K562 (cell line): ENCODE measurements around the gene TMEFF1. TPM values are rescaled to one million over a fixed set of nuclear protein-coding genes. Genes with fewer than 3 reads are reported as not detected.

Experiments
- ATAC-seq: fragments of 200-7000 bp; cut with Tn5 transposase; 3 replicates; pipeline ENCODE4 v1.9.1; 2020; ENCODE audit warnings: moderate library complexity
- BruUV-seq: library from RNA; stranded (reverse); fragments of 400-500 nt; replicated peaks from 2 replicates; lab custom pipeline; 2021; lab: Mats Ljungman, UMichigan
- CTCF ChIA-PET: fragments of 300-600 bp; formaldehyde crosslinking; extraction: SDS; loops from one replicate; lab custom pipeline; 2021; ENCODE audit warnings: low intra/inter-chr PET ratio; lab: Yijun Ruan, JAX
- POLR2A ChIA-PET: fragments of 300-600, 350-650 bp; sonication (Branson Sonifier 250); formaldehyde crosslinking; extraction: SDS; loops from one replicate; lab custom pipeline; 2021; ENCODE audit warnings: antibody characterized with exemption, inconsistent platforms; lab: Yijun Ruan, JAX
- DNase-seq, 4 experiments: peaks; one replicate each; pipeline versions ENCODE4 v3.0.0 to v3.0.0-alpha.2; 2011 to 2018; ENCODE audit warnings: low spot score in 3 of 4, mixed read lengths in 3 of 4; ENCODE audit errors: extremely low read depth in 1 of 4
- FAIRE-seq: peaks from 2 replicates; lab custom pipeline; 2011; peaks lifted over from hg19 to GRCh38; lab: Jason Lieb, UNC
- H2AFZ ChIP-seq: 2 replicates; pipeline ENCODE4 v1.6.0; 2011; ENCODE audit warnings: low read depth, low read length, control low read depth, inconsistent platforms
- H3K27ac ChIP-seq: fragments of 200-600 bp; 3 replicates; pipeline ENCODE4 v1.8.0; 2011; ENCODE audit warnings: low read depth, mild to moderate bottlenecking, control low read depth, inconsistent platforms, low read length, moderate library complexity, mixed read lengths; ENCODE audit errors: extremely low read depth
- H3K27me3 ChIP-seq, 2 experiments: fragments of 300-600 bp in 1 of 2; 2 replicates in 1 of 2; 3 replicates in 1 of 2; pipeline versions ENCODE4 v1.6.0 to v1.8.0; 2011; ENCODE audit warnings: inconsistent platforms in 2 of 2, low read length in 2 of 2, mild to moderate bottlenecking in 1 of 2, mixed read lengths in 1 of 2, moderate library complexity in 1 of 2; ENCODE audit not compliant: control insufficient read depth in 2 of 2, insufficient read depth in 2 of 2
- H3K36me3 ChIP-seq: fragments of 300-600 bp; 3 replicates; pipeline ENCODE4 v1.8.0; 2011; ENCODE audit warnings: mild to moderate bottlenecking, low read length, inconsistent platforms; ENCODE audit not compliant: control insufficient read depth, insufficient read depth
- H3K4me1 ChIP-seq, 2 experiments: fragments of 200-600 bp in 1 of 2; replicated peaks in 1 of 2; 2 replicates in 1 of 2; 3 replicates in 1 of 2; pipeline versions ENCODE4 v1.5.1 to v1.8.0; 2011; ENCODE audit warnings: inconsistent platforms in 2 of 2, low read length in 2 of 2, mild to moderate bottlenecking in 1 of 2, mixed read lengths in 1 of 2, moderate library complexity in 1 of 2; ENCODE audit not compliant: control insufficient read depth in 2 of 2, insufficient read depth in 2 of 2
- H3K4me2 ChIP-seq: 2 replicates; pipeline ENCODE4 v1.6.1; 2011; ENCODE audit warnings: low read length, control low read depth, inconsistent platforms, mixed read lengths; ENCODE audit not compliant: insufficient read depth
- H3K4me3 ChIP-seq: fragments of 200-600 bp; sonication (generic), shearing (Covaris generic); 2 replicates; pipeline ENCODE4 v1.5.1; 2016; ENCODE audit warnings: control low read depth, inconsistent platforms
- H3K79me2 ChIP-seq: fragments of 200-600 bp; 3 replicates; pipeline ENCODE4 v1.8.0; 2011; ENCODE audit warnings: low read length, inconsistent platforms; ENCODE audit not compliant: control insufficient read depth, insufficient read depth
- H3K9ac ChIP-seq, 2 experiments: 2 replicates each; pipeline versions ENCODE4 v1.6.0 to v1.6.1; 2011; ENCODE audit warnings: low read depth in 2 of 2, low read length in 2 of 2, control low read depth in 1 of 2, inconsistent platforms in 1 of 2, mild to moderate bottlenecking in 1 of 2, mixed read lengths in 1 of 2; ENCODE audit not compliant: insufficient read depth in 1 of 2
- H3K9me1 ChIP-seq: one replicate; pipeline ENCODE4 v1.6.0; 2011; ENCODE audit warnings: inconsistent platforms, mild to moderate bottlenecking, low read length, moderate library complexity; ENCODE audit not compliant: control insufficient read depth, insufficient read depth
- H3K9me3 ChIP-seq: replicated peaks from 2 replicates; pipeline ENCODE4 v1.5.1; 2011; ENCODE audit warnings: low read depth, low read length, inconsistent platforms; ENCODE audit not compliant: control insufficient read depth, insufficient read depth
- H4K20me1 ChIP-seq: replicated peaks from 2 replicates; pipeline ENCODE4 v1.6.1; 2011; ENCODE audit warnings: low read length, inconsistent platforms, mixed read lengths; ENCODE audit not compliant: control insufficient read depth, insufficient read depth
- ADNP ChIP-seq: fragments of 200-800 bp; sonication (Bioruptor generic); IDR thresholded peaks from 2 replicates; pipeline ENCODE4 v1.6.1; 2016; ENCODE audit warnings: missing genetic modification characterization, missing compliant biosample characterization
- FOXM1 ChIP-seq, 2 experiments: fragments of 450-650 bp in 1 of 2; sonication (generic) in 1 of 2; formaldehyde crosslinking in 1 of 2; IDR thresholded peaks; 2 replicates each; pipeline versions ENCODE4 v1.6.1 to v1.9.0; 2017 to 2022; ENCODE audit warnings: low read depth in 2 of 2, mild to moderate bottlenecking in 2 of 2, missing genetic modification reagents in 1 of 2, moderate library complexity in 1 of 2
- HDAC8 ChIP-seq: fragments of 450-650 bp; IDR thresholded peaks from 2 replicates; pipeline ENCODE4 v1.6.1; 2016; ENCODE audit warnings: mild to moderate bottlenecking, missing genetic modification characterization, moderate library complexity, missing compliant biosample characterization
- KLF10 ChIP-seq: fragments of 250-450 bp; sonication (Bioruptor Pico); IDR thresholded peaks from 2 replicates; pipeline ENCODE4 v1.6.1; 2021; ENCODE audit warnings: matching md5 sums
- RBM22 ChIP-seq: fragments of 200-400 bp; formaldehyde crosslinking; IDR thresholded peaks from 2 replicates; pipeline ENCODE4 v1.6.1; 2018; ENCODE audit warnings: low read length, low read depth; ENCODE audit not compliant: poor library complexity, severe bottlenecking
- RCOR1 ChIP-seq, 2 experiments: IDR thresholded peaks; 2 replicates each; pipeline ENCODE4 v1.6.1; 2012; ENCODE audit warnings: low read depth in 2 of 2, low read length in 2 of 2, borderline replicate concordance in 1 of 2, improper control_type of control experiment in 1 of 2
- WGBS: fragments of 100-300 bp; shearing (Covaris generic); methylation state at CpG from one replicate; pipeline ENCODE4 v1.1.6; 2016; ENCODE audit warnings: low coverage, mixed read lengths; ENCODE audit not compliant: insufficient coverage; ENCODE audit errors: missing lambda C conversion rate; 5-methylcytosine and 5-hydroxymethylcytosine counted together
- in situ Hi-C: fragments of 300-500 bp; cut with MboI; formaldehyde crosslinking; loops from 4 replicates; pipeline ENCODE4 v1.15.0; 2018; ENCODE audit warnings: inconsistent platforms, mixed read lengths
- intact Hi-C: fragments of 100-400 bp; cut with micrococcal nuclease; formaldehyde crosslinking; loops from 2 replicates; pipeline ENCODE4 v1.14.2; 2022
- polyA plus RNA-seq, 8 experiments: library from polyadenylated mRNA; depleted of rRNA in 4 of 8; stranded (reverse) in 5 of 8; unstranded in 3 of 8; fragments of >200 nt; fragmentation: Nextera tagmentation in 2 of 8; fragmentation: Illumina TruSeq in 1 of 8; extraction: Ambion mirVana in 2 of 8; extraction: Trizol in 1 of 8; gene quantifications; 2 replicates each; pipeline versions ENCODE4 v1.2.1 to v1.2.3, GENCODE V29; 2011 to 2014; ENCODE audit warnings: inconsistent platforms in 1 of 8, missing spikeins in 1 of 8
- total RNA-seq, 7 experiments: library from RNA; depleted of rRNA in 6 of 7; stranded (reverse); fragments of >200 nt in 6 of 7; fragmentation: Illumina TruSeq in 2 of 7; extraction: Trizol in 2 of 7; gene quantifications; 2 replicates each; pipeline versions ENCODE4 v1.2.1 to v1.2.3, GENCODE V29; 2011 to 2021; ENCODE audit warnings: low replicate concordance in 1 of 7
- TF ChIP-seq, protein P1 (sequence below): fragments of 450-650 bp; IDR thresholded peaks from 2 replicates; pipeline ENCODE4 v1.7.1; 2018; ENCODE audit warnings: mild to moderate bottlenecking, low read depth; ENCODE audit not compliant: partially characterized antibody
- TF ChIP-seq, protein P2 (sequence below): fragments of 250-450 bp; sonication (Bioruptor Pico); IDR thresholded peaks from 2 replicates; pipeline ENCODE4 v1.6.1; 2021; ENCODE audit warnings: mild to moderate bottlenecking
- TF ChIP-seq, protein P3 (sequence below): fragments of 450-650 bp; IDR thresholded peaks from 2 replicates; pipeline ENCODE4 v1.6.1; 2018; ENCODE audit not compliant: partially characterized antibody
- TF ChIP-seq, protein P4 (sequence below), 2 experiments: fragments of 450-650 bp; conservative IDR thresholded peaks; 2 replicates each; pipeline ENCODE4 v1.6.1; 2017; ENCODE audit warnings: mild to moderate bottlenecking in 2 of 2, moderate library complexity in 2 of 2

The TMEFF1 gene
- total and polyA plus RNA-seq, 9 of the 15 experiments (the other 6 are each of a cell fraction or from before 2014, with no cell fraction given), result 0.07 to 1.1 (median 0.28) TPM; not detected in 2

DNA sequence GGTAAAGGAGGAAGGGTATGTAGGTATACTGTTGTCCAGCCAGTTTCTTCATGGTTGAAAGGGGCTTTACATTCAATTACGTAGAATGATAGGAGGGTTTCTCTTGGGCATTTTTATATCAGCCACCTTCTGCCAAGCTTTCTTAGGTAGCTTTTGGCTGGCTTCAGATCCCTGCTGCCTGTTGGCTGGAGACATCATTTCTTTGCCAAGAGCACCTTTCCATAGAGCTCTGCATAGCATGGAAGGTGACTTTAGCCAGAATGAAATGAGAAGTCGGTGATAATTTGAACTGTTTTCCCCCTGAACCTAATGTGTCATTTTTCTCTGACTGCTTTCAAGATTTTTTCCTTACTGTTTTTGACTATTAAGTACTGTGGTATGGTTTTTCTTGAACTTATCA, 26.9 kb downstream of the TMEFF1 start:
- H3K4me3 ChIP-seq, result no peak overlapping the region
- H3K9me1 ChIP-seq, result no peaks in the 10 kb centered on the region
- TF ChIP-seq KLF10 (CRISPR knock-in tag), result no peak
- no peak for TF ChIP-seq FOXM1 (IDR thresholded peaks at IDR 0.05; ENCODE audit: low read depth)
- no peak for TF ChIP-seq FOXM1 (CRISPR knock-in tag; IDR thresholded peaks at IDR 0.05; ENCODE audit: low read depth)
- TF ChIP-seq, protein P1, sequence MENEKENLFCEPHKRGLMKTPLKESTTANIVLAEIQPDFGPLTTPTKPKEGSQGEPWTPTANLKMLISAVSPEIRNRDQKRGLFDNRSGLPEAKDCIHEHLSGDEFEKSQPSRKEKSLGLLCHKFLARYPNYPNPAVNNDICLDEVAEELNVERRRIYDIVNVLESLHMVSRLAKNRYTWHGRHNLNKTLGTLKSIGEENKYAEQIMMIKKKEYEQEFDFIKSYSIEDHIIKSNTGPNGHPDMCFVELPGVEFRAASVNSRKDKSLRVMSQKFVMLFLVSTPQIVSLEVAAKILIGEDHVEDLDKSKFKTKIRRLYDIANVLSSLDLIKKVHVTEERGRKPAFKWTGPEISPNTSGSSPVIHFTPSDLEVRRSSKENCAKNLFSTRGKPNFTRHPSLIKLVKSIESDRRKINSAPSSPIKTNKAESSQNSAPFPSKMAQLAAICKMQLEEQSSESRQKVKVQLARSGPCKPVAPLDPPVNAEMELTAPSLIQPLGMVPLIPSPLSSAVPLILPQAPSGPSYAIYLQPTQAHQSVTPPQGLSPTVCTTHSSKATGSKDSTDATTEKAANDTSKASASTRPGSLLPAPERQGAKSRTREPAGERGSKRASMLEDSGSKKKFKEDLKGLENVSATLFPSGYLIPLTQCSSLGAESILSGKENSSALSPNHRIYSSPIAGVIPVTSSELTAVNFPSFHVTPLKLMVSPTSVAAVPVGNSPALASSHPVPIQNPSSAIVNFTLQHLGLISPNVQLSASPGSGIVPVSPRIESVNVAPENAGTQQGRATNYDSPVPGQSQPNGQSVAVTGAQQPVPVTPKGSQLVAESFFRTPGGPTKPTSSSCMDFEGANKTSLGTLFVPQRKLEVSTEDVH, result no peak
- no peak for TF ChIP-seq RBM22
- TF ChIP-seq, protein P2, sequence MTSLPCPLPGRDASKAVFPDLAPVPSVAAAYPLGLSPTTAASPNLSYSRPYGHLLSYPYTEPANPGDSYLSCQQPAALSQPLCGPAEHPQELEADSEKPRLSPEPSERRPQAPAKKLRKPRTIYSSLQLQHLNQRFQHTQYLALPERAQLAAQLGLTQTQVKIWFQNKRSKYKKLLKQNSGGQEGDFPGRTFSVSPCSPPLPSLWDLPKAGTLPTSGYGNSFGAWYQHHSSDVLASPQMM, result no peak
- no peak for TF ChIP-seq HDAC8 (tag)
- no peak for TF ChIP-seq RCOR1 (IDR thresholded peaks at IDR 0.05; ENCODE audit: borderline replicate concordance in 1 of 2, low read depth in 2 of 2, low read length in 2 of 2)
- TF ChIP-seq, protein P3, sequence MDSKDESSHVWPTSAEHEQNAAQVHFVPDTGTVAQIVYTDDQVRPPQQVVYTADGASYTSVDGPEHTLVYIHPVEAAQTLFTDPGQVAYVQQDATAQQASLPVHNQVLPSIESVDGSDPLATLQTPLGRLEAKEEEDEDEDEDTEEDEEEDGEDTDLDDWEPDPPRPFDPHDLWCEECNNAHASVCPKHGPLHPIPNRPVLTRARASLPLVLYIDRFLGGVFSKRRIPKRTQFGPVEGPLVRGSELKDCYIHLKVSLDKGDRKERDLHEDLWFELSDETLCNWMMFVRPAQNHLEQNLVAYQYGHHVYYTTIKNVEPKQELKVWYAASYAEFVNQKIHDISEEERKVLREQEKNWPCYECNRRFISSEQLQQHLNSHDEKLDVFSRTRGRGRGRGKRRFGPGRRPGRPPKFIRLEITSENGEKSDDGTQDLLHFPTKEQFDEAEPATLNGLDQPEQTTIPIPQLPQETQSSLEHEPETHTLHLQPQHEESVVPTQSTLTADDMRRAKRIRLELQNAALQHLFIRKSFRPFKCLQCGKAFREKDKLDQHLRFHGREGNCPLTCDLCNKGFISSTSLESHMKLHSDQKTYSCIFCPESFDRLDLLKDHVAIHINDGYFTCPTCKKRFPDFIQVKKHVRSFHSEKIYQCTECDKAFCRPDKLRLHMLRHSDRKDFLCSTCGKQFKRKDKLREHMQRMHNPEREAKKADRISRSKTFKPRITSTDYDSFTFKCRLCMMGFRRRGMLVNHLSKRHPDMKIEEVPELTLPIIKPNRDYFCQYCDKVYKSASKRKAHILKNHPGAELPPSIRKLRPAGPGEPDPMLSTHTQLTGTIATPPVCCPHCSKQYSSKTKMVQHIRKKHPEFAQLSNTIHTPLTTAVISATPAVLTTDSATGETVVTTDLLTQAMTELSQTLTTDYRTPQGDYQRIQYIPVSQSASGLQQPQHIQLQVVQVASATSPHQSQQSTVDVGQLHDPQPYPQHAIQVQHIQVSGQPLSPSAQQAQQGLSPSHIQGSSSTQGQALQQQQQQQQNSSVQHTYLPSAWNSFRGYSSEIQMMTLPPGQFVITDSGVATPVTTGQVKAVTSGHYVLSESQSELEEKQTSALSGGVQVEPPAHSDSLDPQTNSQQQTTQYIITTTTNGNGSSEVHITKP, result no peak
- no peak for TF ChIP-seq ADNP
- TF ChIP-seq, protein P4, sequence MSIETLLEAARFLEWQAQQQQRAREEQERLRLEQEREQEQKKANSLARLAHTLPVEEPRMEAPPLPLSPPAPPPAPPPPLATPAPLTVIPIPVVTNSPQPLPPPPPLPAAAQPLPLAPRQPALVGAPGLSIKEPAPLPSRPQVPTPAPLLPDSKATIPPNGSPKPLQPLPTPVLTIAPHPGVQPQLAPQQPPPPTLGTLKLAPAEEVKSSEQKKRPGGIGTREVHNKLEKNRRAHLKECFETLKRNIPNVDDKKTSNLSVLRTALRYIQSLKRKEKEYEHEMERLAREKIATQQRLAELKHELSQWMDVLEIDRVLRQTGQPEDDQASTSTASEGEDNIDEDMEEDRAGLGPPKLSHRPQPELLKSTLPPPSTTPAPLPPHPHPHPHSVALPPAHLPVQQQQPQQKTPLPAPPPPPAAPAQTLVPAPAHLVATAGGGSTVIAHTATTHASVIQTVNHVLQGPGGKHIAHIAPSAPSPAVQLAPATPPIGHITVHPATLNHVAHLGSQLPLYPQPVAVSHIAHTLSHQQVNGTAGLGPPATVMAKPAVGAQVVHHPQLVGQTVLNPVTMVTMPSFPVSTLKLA (conservative IDR thresholded peaks at IDR 0.05), result no peak
- no peak overlapping the region for H3K27ac ChIP-seq
- no peaks in the 10 kb centered on the region for H3K9me3 ChIP-seq
- no peak for DNase-seq
- intact Hi-C loops (no loop called here), in situ Hi-C loops (no loop called here)
- no peak overlapping the region for H3K4me2 ChIP-seq
- no TSS peak for BruUV-seq
- no peaks in the 10 kb centered on the region for H3K36me3 ChIP-seq
- no peaks in the 10 kb centered on the region; a peak in 2 of 5 replicates for H3K27me3 ChIP-seq
- H3K79me2 ChIP-seq, result no peaks in the 10 kb centered on the region
- FAIRE-seq, result no peak
- H2AFZ ChIP-seq, result no peak overlapping the region
- WGBS, result 15% methylated on average over 2 of the region's 2 CpGs
- ChIA-PET CTCF (no interaction called here), POLR2A (interaction anchor here (1.0 kb wide), 1 partner anchor 14 kb away, joined by 3 read pairs; no protein-coding TSS in a partner anchor)
- no peaks in the 10 kb centered on the region for H4K20me1 ChIP-seq
- no peak overlapping the region for H3K9ac ChIP-seq
- ATAC-seq, result no peak
- 0 out of 5 replicates have a peak, but pooled peaks cover 0 to 4% of the 10 kb centered on the region in 2 experiments for H3K4me1 ChIP-seq
